KMS-11 (cell line): Measurements from ENCODE around the gene EFCAB12.

Source experiments
- H2AFZ ChIP-seq: fragments of 200-600 bp; sonication (generic); 2 replicates; pipeline ENCODE4 v1.6.1; 2016; ENCODE audit warnings: antibody characterized with exemption, mixed run types, low read depth
- H3K27ac ChIP-seq: fragments of 200-600 bp; sonication (generic); 2 replicates; pipeline ENCODE4 v1.6.1; 2016; ENCODE audit warnings: mild to moderate bottlenecking, mixed run types
- H3K27me3 ChIP-seq: fragments of 200-600 bp; sonication (generic); 2 replicates; pipeline ENCODE4 v1.6.1; 2017; ENCODE audit warnings: mild to moderate bottlenecking, low read depth, mixed run types, moderate library complexity; ENCODE audit not compliant: insufficient read depth
- H3K36me3 ChIP-seq: fragments of 200-600 bp; sonication (generic); 2 replicates; pipeline ENCODE4 v1.6.1; 2017; ENCODE audit warnings: mild to moderate bottlenecking, mixed run types; ENCODE audit not compliant: insufficient read depth
- H3K4me1 ChIP-seq: fragments of 200-600 bp; sonication (generic); 2 replicates; pipeline ENCODE4 v1.6.1; 2016; ENCODE audit warnings: mild to moderate bottlenecking, low read depth, mixed run types; ENCODE audit not compliant: poor library complexity, severe bottlenecking
- H3K4me2 ChIP-seq: fragments of 200-600 bp; sonication (generic); 2 replicates; pipeline ENCODE4 v1.7.0; 2016; ENCODE audit warnings: mild to moderate bottlenecking, mixed run types
- H3K4me3 ChIP-seq: fragments of 200-600 bp; sonication (generic); IDR thresholded peaks from 2 replicates; pipeline ENCODE4 v1.6.1; 2017; ENCODE audit warnings: low read depth, low read length, mixed read lengths; ENCODE audit not compliant: insufficient read depth
- H3K79me2 ChIP-seq: fragments of 200-600 bp; sonication (generic); 2 replicates; pipeline ENCODE4 v1.6.1; 2016; ENCODE audit warnings: low read depth, mixed run types; ENCODE audit not compliant: insufficient read depth
- H3K9ac ChIP-seq: fragments of 200-600 bp; sonication (generic); 2 replicates; pipeline ENCODE4 v1.6.1; 2016; ENCODE audit warnings: mild to moderate bottlenecking, mixed run types
- H4K20me1 ChIP-seq: fragments of 200-600 bp; sonication (generic); 2 replicates; pipeline ENCODE4 v1.6.1; 2016; ENCODE audit warnings: mild to moderate bottlenecking, mixed run types; ENCODE audit not compliant: insufficient read depth
- CTCF ChIP-seq: fragments of 200-600 bp; sonication (generic); conservative IDR thresholded peaks from 2 replicates; pipeline ENCODE4 v1.6.1; 2017; ENCODE audit warnings: low read depth, mild to moderate bottlenecking, antibody characterized with exemption, low read length, moderate library complexity, mixed read lengths

The EFCAB12 gene

GRCh38 chr3:129383292-129383860, 45.1 kb downstream of the EFCAB12 start:
- H3K4me3 ChIP-seq = no peak overlapping the region
- H3K79me2 ChIP-seq = no peaks in the 10 kb centered on the region
- H3K27me3 ChIP-seq = no peaks in the 10 kb centered on the region
- no peak overlapping the region for H3K4me2 ChIP-seq
- H3K4me1 ChIP-seq = peaks cover 6% of the 10 kb centered on the region
- no peak overlapping the region for H3K27ac ChIP-seq
- no peak overlapping the region for H3K9ac ChIP-seq
- no peaks in the 10 kb centered on the region for H3K36me3 ChIP-seq
- TF ChIP-seq CTCF = peak; percentile 92
- H4K20me1 ChIP-seq = no peaks in the 10 kb centered on the region
- no peak overlapping the region for H2AFZ ChIP-seq

- H3K9ac ChIP-seq = no peak overlapping the region
- H3K4me2 ChIP-seq = no peak overlapping the region
- no peaks in the 10 kb centered on the region for H4K20me1 ChIP-seq
- no peak overlapping the region for H2AFZ ChIP-seq
- no peaks in the 10 kb centered on the region for H3K79me2 ChIP-seq
- H3K4me3 ChIP-seq = no peak overlapping the region
- H3K36me3 ChIP-seq = no peaks in the 10 kb centered on the region
- peaks cover 6% of the 10 kb centered on the region for H3K4me1 ChIP-seq
- H3K27me3 ChIP-seq = no peaks in the 10 kb centered on the region
- H3K27ac ChIP-seq = no peak overlapping the region
- TF ChIP-seq CTCF = no peak
Observed at GRCh38 chr3:129382366-129382765, 46.1 kb downstream of the EFCAB12 start.

- Histone ChIP-seq H3K79me2 (no peaks in the 10 kb centered on the region), H3K4me2 (no peak overlapping the region), H3K27ac (no peak overlapping the region), H2AFZ (no peak overlapping the region), H4K20me1 (no peaks in the 10 kb centered on the region), H3K4me1 (peaks cover 6% of the 10 kb centered on the region), H3K4me3 (no peak overlapping the region), H3K36me3 (no peaks in the 10 kb centered on the region), H3K27me3 (no peaks in the 10 kb centered on the region), H3K9ac (no peak overlapping the region)
- TF ChIP-seq CTCF = no peak
Observed at GRCh38 chr3:129379582-129380358, 48.7 kb downstream of the EFCAB12 start.

GRCh38 chr3:129378949-129379348, 49.5 kb downstream of the EFCAB12 start:
- TF ChIP-seq CTCF = no peak
- no peak overlapping the region for H3K27ac ChIP-seq
- H3K4me1 ChIP-seq = peaks cover 6% of the 10 kb centered on the region
- no peak overlapping the region for H3K9ac ChIP-seq
- no peaks in the 10 kb centered on the region for H3K27me3 ChIP-seq
- H3K36me3 ChIP-seq = no peaks in the 10 kb centered on the region
- no peaks in the 10 kb centered on the region for H4K20me1 ChIP-seq
- no peaks in the 10 kb centered on the region for H3K79me2 ChIP-seq
- H3K4me3 ChIP-seq = no peak overlapping the region
- no peak overlapping the region for H2AFZ ChIP-seq
- H3K4me2 ChIP-seq = no peak overlapping the region
